ENCODE results near the gene PDE4A.
"Not testable (repeated sequence)": the region's sequence is repeated elsewhere in the genome, so short reads cannot be mapped to it uniquely, and the experiment has no call there.

The PDE4A gene

DNA sequence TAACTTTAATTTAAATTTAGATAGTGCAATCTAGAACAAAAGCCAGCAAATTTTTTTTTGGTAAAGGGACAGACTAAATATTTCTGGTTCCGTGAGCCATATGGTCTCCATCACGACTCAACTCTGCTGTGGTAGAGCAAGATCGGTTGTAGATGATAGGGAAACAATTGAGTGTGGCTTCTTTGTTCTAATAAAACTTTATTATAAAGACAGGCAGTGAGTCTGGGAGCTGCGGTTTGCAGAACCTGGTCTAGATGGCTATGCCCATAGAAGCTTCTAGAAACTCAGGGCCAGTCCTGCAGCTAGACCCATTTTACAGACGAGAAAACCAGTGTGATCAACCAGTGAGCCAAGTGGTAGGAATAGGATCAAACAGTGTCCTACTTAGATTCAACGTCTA, 28.2 kb upstream of the PDE4A start:
- Histone ChIP-seq H3K4me3 (replicated peaks; ENCODE audit: low read depth, low read length) (no peak overlapping the region), H3K27me3 (replicated peaks; ENCODE audit: control insufficient read depth, insufficient read depth, low read length) (no peaks in the 10 kb centered on the region), H3K36me3 (ENCODE audit: control insufficient read depth, insufficient read depth, low read length) (peaks cover 27% of the 10 kb centered on the region)
- TF ChIP-seq, protein P1, sequence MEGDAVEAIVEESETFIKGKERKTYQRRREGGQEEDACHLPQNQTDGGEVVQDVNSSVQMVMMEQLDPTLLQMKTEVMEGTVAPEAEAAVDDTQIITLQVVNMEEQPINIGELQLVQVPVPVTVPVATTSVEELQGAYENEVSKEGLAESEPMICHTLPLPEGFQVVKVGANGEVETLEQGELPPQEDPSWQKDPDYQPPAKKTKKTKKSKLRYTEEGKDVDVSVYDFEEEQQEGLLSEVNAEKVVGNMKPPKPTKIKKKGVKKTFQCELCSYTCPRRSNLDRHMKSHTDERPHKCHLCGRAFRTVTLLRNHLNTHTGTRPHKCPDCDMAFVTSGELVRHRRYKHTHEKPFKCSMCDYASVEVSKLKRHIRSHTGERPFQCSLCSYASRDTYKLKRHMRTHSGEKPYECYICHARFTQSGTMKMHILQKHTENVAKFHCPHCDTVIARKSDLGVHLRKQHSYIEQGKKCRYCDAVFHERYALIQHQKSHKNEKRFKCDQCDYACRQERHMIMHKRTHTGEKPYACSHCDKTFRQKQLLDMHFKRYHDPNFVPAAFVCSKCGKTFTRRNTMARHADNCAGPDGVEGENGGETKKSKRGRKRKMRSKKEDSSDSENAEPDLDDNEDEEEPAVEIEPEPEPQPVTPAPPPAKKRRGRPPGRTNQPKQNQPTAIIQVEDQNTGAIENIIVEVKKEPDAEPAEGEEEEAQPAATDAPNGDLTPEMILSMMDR (IDR thresholded peaks at IDR 0.05; ENCODE audit: insufficient read depth, low read length, poor library complexity, severe bottlenecking): no peak
- no peak for DNase-seq (ENCODE audit: extremely low read depth, insufficient read length)

DNA sequence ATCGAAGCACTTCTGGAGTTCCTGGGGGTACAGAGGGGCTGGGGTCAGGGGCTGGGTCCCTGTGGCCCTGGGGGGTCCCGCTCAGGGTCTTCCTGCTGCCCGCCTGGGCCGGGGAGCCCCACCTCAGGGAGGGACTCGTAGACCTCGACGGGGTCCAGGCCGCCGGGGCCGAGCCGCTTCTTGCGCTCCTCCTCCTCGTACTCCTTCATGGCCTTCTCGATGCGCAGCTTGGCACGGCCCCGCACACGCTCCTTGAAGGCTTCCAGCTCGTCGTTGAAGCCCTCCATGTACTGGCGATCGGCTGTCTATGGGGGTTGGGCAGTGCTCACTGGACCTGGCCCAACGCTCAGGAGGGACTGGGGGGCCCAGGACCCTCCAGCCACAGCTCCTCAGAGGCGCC, 27.2 kb upstream of the PDE4A start:
- Histone ChIP-seq H3K36me3 (ENCODE audit: control insufficient read depth, insufficient read depth, low read length) (peaks cover 31% of the 10 kb centered on the region), H3K27me3 (replicated peaks; ENCODE audit: control insufficient read depth, insufficient read depth, low read length) (no peaks in the 10 kb centered on the region), H3K4me3 (replicated peaks; ENCODE audit: low read depth, low read length) (no peak overlapping the region)
- TF ChIP-seq, protein P1 (IDR thresholded peaks at IDR 0.05; ENCODE audit: insufficient read depth, low read length, poor library complexity, severe bottlenecking): no peak
- DNase-seq (ENCODE audit: extremely low read depth, insufficient read length): no peak

DNA sequence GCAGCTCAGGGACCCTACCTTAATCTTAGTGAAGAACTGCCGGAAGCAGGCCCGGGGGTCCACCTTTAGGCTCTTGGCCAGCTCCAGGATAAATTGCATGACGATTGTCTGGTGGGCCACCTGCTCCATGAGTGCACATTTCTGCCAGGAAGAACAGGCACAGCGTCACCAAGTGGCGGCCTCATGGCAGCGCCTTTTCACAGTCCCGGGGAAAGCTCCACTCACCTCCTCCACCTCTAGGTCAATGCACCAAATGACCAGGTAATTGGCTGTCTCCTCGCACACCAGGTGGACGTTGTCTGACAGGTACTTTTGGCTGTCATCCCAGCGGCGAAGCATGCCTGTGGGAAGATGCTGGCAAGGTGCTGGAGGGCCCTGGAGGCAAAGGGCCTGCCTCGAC, 25.3 kb upstream of the PDE4A start:
- Histone ChIP-seq H3K4me3 (replicated peaks; ENCODE audit: low read depth, low read length) (no peak overlapping the region), H3K27me3 (replicated peaks; ENCODE audit: control insufficient read depth, insufficient read depth, low read length) (no peaks in the 10 kb centered on the region), H3K36me3 (ENCODE audit: control insufficient read depth, insufficient read depth, low read length) (peaks cover 31% of the 10 kb centered on the region)
- TF ChIP-seq, protein P1 (IDR thresholded peaks at IDR 0.05; ENCODE audit: insufficient read depth, low read length, poor library complexity, severe bottlenecking): no peak
- no peak for DNase-seq (ENCODE audit: extremely low read depth, insufficient read length)

DNA sequence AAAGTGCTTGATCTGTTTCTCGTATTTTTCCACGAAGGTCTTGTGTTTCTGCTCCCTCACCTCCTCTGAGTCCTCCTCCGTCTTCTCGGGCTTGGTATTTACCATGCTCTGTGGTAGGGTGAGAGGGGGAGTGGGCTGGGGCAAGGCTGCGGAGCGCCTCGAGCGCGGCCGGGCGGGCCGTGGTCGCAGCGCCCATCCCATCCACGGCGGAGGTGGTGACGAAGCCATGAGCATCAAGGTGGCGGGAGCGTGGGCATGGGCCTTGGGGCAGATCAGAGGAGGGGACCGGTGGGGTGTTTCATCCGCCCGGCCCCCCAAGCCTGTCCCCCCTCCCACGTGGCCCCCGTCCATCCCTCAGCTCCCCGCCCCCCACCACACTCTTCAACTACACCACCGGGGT, 24.9 kb upstream of the PDE4A start:
- TF ChIP-seq, protein P1 (IDR thresholded peaks at IDR 0.05; ENCODE audit: insufficient read depth, low read length, poor library complexity, severe bottlenecking): no peak
- H3K36me3 ChIP-seq (ENCODE audit: control insufficient read depth, insufficient read depth, low read length): peaks cover 31% of the 10 kb centered on the region
- H3K4me3 ChIP-seq (replicated peaks; ENCODE audit: low read depth, low read length): no peak overlapping the region
- DNase-seq (ENCODE audit: extremely low read depth, insufficient read length): no peak
- H3K27me3 ChIP-seq (replicated peaks; ENCODE audit: control insufficient read depth, insufficient read depth, low read length): no peaks in the 10 kb centered on the region

DNA sequence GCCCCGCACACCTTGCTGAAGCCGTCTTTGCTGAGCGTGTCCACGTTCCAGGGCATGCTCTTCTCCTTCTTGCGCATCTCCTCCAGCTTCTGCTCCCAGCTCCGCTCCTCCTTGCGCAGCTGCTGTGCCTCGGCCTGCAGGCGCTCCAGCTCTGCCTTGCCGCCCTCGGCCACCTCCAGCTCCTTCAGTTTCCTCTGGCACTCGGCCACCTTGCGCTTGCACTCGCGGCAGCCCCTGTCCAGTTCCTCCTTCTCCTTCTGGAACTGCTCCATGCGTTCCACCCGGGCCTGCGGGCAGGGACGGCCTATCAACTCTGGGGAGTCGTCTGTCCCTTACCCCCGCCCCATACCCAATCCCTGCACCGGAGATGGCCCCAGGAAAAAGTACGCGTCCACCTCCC, 24.4 kb upstream of the PDE4A start:
- no peak for DNase-seq (ENCODE audit: extremely low read depth, insufficient read length)
- no peak overlapping the region for H3K4me3 ChIP-seq (replicated peaks; ENCODE audit: low read depth, low read length)

DNA sequence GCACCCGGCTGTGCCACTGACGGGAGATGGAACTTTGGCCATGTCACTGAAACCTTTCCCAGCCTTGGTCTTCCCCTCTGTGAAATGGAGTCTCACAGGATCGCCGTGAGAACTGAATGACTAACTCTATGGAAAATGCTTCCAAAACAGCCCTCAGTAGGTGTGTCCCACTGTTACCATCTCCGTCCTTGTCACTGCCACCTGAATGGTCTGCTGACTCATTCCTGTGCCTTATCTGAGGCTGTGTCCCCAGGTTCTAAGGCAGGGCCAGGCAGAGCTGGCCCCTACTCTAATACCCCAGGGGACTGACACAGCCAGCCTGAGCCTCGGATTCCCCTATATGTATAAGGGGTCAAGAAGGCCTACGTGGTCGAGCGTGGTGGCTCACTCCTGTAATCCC, 21.5 kb upstream of the PDE4A start:
- no peak for DNase-seq (ENCODE audit: extremely low read depth, insufficient read length)
- Histone ChIP-seq H3K36me3 (ENCODE audit: control insufficient read depth, insufficient read depth, low read length) (peaks cover 14% of the 10 kb centered on the region), H3K27me3 (replicated peaks; ENCODE audit: control insufficient read depth, insufficient read depth, low read length) (no peaks in the 10 kb centered on the region), H3K4me3 (replicated peaks; ENCODE audit: low read depth, low read length) (no peak overlapping the region)
- TF ChIP-seq, protein P1 (IDR thresholded peaks at IDR 0.05; ENCODE audit: insufficient read depth, low read length, poor library complexity, severe bottlenecking): no peak

More for the DNA sequence above, 24.4 kb upstream of the PDE4A start:
- TF ChIP-seq, protein P1 (IDR thresholded peaks at IDR 0.05; ENCODE audit: insufficient read depth, low read length, poor library complexity, severe bottlenecking): no peak
- Histone ChIP-seq H3K27me3 (replicated peaks; ENCODE audit: control insufficient read depth, insufficient read depth, low read length) (no peaks in the 10 kb centered on the region), H3K36me3 (ENCODE audit: control insufficient read depth, insufficient read depth, low read length) (peaks cover 29% of the 10 kb centered on the region)

DNA sequence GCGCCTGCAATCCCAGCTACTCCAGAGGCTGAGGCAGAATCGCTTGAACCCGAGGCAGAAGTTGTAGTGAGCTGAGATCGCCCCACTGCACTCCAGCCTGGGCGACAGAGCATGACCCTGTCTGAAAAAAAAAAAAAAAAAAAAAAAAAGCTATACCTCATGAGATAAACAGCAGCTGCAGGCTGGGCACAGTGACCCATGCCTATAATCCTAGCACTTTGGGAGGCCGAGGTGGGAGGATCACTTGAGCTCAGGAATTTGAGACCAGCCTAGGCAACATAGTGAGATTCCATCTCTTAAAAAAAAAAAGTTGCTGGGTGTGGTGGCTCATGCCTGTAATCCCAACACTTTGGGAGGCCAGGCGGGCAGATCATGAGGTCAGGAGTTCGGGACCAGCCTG, 21.0 kb upstream of the PDE4A start:
- peaks cover 14% of the 10 kb centered on the region for H3K36me3 ChIP-seq (ENCODE audit: control insufficient read depth, insufficient read depth, low read length)
- H3K4me3 ChIP-seq (replicated peaks; ENCODE audit: low read depth, low read length); DNase-seq (ENCODE audit: extremely low read depth, insufficient read length); H3K27me3 ChIP-seq (replicated peaks; ENCODE audit: control insufficient read depth, insufficient read depth, low read length): not testable (repeated sequence)
